Ishikawa (cell line): ENCODE data around the gene CNNM2.

Source experiments
- EP300 ChIP-seq: IDR thresholded peaks from 2 replicates; pipeline ENCODE4 v1.6.1; 2012; ENCODE audit warnings: borderline replicate concordance
- NFIC ChIP-seq: IDR thresholded peaks from 2 replicates; pipeline ENCODE4 v1.6.1; 2012
- RAD21 ChIP-seq: IDR thresholded peaks from 2 replicates; pipeline ENCODE4 v1.6.1; 2012; ENCODE audit warnings: low read depth
- TCF12 ChIP-seq: IDR thresholded peaks from 2 replicates; pipeline ENCODE4 v1.6.1; 2012; ENCODE audit warnings: low read depth
- TEAD4 ChIP-seq: IDR thresholded peaks from 2 replicates; pipeline ENCODE4 v1.6.1; 2012
- YY1 ChIP-seq: IDR thresholded peaks from 2 replicates; pipeline ENCODE4 v1.6.1; 2012; ENCODE audit warnings: low read depth
- TF ChIP-seq, protein P1 (sequence below): IDR thresholded peaks from 2 replicates; pipeline ENCODE4 v1.6.1; 2012
- TF ChIP-seq, protein P2 (sequence below): IDR thresholded peaks from 2 replicates; pipeline ENCODE4 v1.6.1; 2012

DNA sequence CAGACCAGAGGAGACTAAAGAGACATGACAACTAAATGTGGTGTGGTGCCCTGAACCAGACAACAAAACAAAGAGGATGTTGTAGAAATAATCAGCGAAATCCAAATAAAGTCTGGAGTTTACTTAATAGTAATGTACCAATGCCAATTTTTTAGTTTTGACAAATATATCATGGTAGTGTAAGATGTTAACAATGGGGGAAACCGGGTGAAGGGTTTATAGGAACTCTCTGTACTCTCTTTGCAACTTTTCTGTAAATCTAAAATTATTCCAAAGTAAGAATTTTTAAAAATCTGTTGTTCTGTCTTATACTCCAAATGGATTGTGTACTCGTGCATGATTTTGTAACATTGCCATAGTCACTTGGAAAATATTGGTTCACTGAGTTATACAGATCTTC lies 129.3 kb downstream of the CNNM2 start:
- TF ChIP-seq EP300: no peak
- TF ChIP-seq, protein P1, sequence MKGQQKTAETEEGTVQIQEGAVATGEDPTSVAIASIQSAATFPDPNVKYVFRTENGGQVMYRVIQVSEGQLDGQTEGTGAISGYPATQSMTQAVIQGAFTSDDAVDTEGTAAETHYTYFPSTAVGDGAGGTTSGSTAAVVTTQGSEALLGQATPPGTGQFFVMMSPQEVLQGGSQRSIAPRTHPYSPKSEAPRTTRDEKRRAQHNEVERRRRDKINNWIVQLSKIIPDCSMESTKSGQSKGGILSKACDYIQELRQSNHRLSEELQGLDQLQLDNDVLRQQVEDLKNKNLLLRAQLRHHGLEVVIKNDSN: no peak
- no peak for TF ChIP-seq TEAD4
- TF ChIP-seq YY1: no peak
- TF ChIP-seq, protein P2, sequence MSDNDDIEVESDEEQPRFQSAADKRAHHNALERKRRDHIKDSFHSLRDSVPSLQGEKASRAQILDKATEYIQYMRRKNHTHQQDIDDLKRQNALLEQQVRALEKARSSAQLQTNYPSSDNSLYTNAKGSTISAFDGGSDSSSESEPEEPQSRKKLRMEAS: no peak
- TF ChIP-seq RAD21: no peak
- TF ChIP-seq NFIC: no peak
- no peak for TF ChIP-seq TCF12
